Stomach (tissue), 9 donors: Measurements from ENCODE around the gene DLGAP5. TPM values are rescaled to one million over a fixed set of nuclear protein-coding genes. Genes with fewer than 3 reads are reported as not detected.

Experiments
- DNase-seq, 2 donors: peaks; one replicate each; pipeline versions ENCODE4 v3.0.0 to v3.0.0-alpha.2; 2013 to 2019
- H3K27ac ChIP-seq, 5 donors: fragments of 200-600 bp in 4 of 5; sonication (generic) in 4 of 5; one replicate each; pipeline ENCODE4 v1.5.1; 2013 to 2019; ENCODE audit warnings: mild to moderate bottlenecking in 1 of 5, moderate library complexity in 1 of 5
- H3K27me3 ChIP-seq, 3 donors: fragments of 200-600 bp; sonication (generic); one replicate each; pipeline ENCODE4 v1.5.1; 2017 to 2019; ENCODE audit warnings: mixed run types in 1 of 3
- H3K36me3 ChIP-seq, 4 donors: fragments of 200-600 bp; sonication (generic); 1 replicate in 3 of 4; 2 replicates in 1 of 4; pipeline ENCODE4 v1.5.1; 2016 to 2019
- H3K4me1 ChIP-seq, 4 donors: fragments of 200-600 bp; sonication (generic); one replicate each; pipeline ENCODE4 v1.5.1; 2016 to 2019
- H3K4me3 ChIP-seq, 4 donors: fragments of 200-600 bp; sonication (generic) in 3 of 4; one replicate each; pipeline ENCODE4 v1.5.1; 2016 to 2019; ENCODE audit warnings: mild to moderate bottlenecking in 1 of 4
- H3K9me3 ChIP-seq, 4 donors: fragments of 200-600 bp; sonication (generic); one replicate each; pipeline ENCODE4 v1.5.1; 2016 to 2019
- CTCF ChIP-seq, 7 experiments: fragments of 450-650 bp in 4 of 7; fragments of 200-600 bp in 3 of 7; sonication (generic) in 3 of 7; IDR thresholded peaks; one replicate each; pipeline ENCODE4 v1.5.1; 2016 to 2019; ENCODE audit warnings: antibody characterized with exemption in 7 of 7, control low read depth in 2 of 7, mild to moderate bottlenecking in 1 of 7
- EP300 ChIP-seq: sonication (generic); formaldehyde crosslinking; IDR thresholded peaks from one replicate; pipeline ENCODE4 v1.6.1; 2017; ENCODE audit warnings: antibody characterized with exemption
- POLR2A ChIP-seq, 4 donors: fragments of 450-650 bp; IDR thresholded peaks; one replicate each; pipeline ENCODE4 v1.6.1; 2016; ENCODE audit warnings: antibody characterized with exemption in 4 of 4, control low read depth in 2 of 4, mild to moderate bottlenecking in 1 of 4, moderate library complexity in 1 of 4
- POLR2AphosphoS5 ChIP-seq, 3 donors: sonication (generic); formaldehyde crosslinking; IDR thresholded peaks; one replicate each; pipeline ENCODE4 v1.6.1; 2016; ENCODE audit warnings: antibody characterized with exemption in 3 of 3
- WGBS, 5 donors: extraction: QIAGEN DNeasy Blood & Tissue Kit in 3 of 5; methylation state at CpG; one replicate each; pipeline versions ENCODE4 v1.1.5 to v1.1.7; 2013 to 2018; 5-methylcytosine and 5-hydroxymethylcytosine counted together
- intact Hi-C: fragments of 100-400 bp; cut with DNase I; formaldehyde crosslinking; loops from one replicate; pipeline ENCODE4 v1.15.1; 2023; ENCODE audit warnings: low total_unique reads
- polyA plus RNA-seq, 3 donors: library from polyadenylated mRNA; stranded (reverse); fragments of 200-250 nt; gene quantifications; one replicate each; pipeline ENCODE4 v1.2.3, GENCODE V29; 2013
- total RNA-seq, 5 donors: library from RNA; depleted of rRNA; stranded (reverse); fragments of >200 nt; gene quantifications; one replicate each; pipeline versions ENCODE4 v1.1.0 to v1.2.3, GENCODE V29; 2014 to 2016
- donor health status: healthy with polysubstance abuse.
- donor health status: Bipolar disorder and iron deficiency.
- donor health status: healthy.

DLGAP5 gene
- total and polyA plus RNA-seq, 8 donors: 0.45 to 7.7 (median 2.0) TPM

GRCh38 chr14:55117803-55118441 lies 73.5 kb downstream of the DLGAP5 start:
- TF ChIP-seq EP300: no peak
- TF ChIP-seq POLR2AphosphoS5 (IDR thresholded peaks at IDR 0.05): no peak
- no peak for TF ChIP-seq POLR2A (IDR thresholded peaks at IDR 0.05)
- no peak for TF ChIP-seq CTCF (IDR thresholded peaks at IDR 0.05)
- H3K9me3 ChIP-seq: no peaks in the 10 kb centered on the region
- no peak overlapping the region for H3K4me3 ChIP-seq
- H3K36me3 ChIP-seq: no peaks in the 10 kb centered on the region
- 60 to 79% (median 69%) methylated on average over 7 of the region's 7 CpGs for WGBS, 5 donors
- intact Hi-C loops: no loop called here
- peaks cover 24 to 70% (median 51%) of the 10 kb centered on the region in 4 donors for H3K4me1 ChIP-seq
- H3K27me3 ChIP-seq: no peaks in the 10 kb centered on the region
- no peak for DNase-seq
- peak overlapping the region; percentile 62 to 80 (median 65) for H3K27ac ChIP-seq

GRCh38 chr14:55116246-55117030 lies 74.9 kb downstream of the DLGAP5 start:
- Histone ChIP-seq H3K9me3 (no peaks in the 10 kb centered on the region), H3K4me3 (no peak overlapping the region), H3K36me3 (no peaks in the 10 kb centered on the region), H3K27ac (peak overlapping the region; percentile 65 to 81 (median 77)), H3K4me1 (peaks cover 18 to 55% (median 37%) of the 10 kb centered on the region in 4 donors), H3K27me3 (no peaks in the 10 kb centered on the region)
- intact Hi-C loops: no loop called here
- TF ChIP-seq CTCF (IDR thresholded peaks at IDR 0.05) (no peak), POLR2AphosphoS5 (IDR thresholded peaks at IDR 0.05) (peak in 2 of 3 donors; percentile 54 to 70), POLR2A (IDR thresholded peaks at IDR 0.05) (no peak)
- DNase-seq: peak in 1 of 2 donors; percentile 62
- WGBS, 5 donors: 33 to 54% (median 38%) methylated on average over 11 of the region's 11 CpGs

- H3K9me3 ChIP-seq: no peaks in the 10 kb centered on the region
- no peaks in the 10 kb centered on the region for H3K27me3 ChIP-seq
- peak overlapping the region; percentile 65 to 81 (median 77) for H3K27ac ChIP-seq
- WGBS, 5 donors: 50 to 72% (median 70%) methylated on average over 4 of the region's 4 CpGs
- H3K36me3 ChIP-seq: no peaks in the 10 kb centered on the region
- no peak overlapping the region for H3K4me3 ChIP-seq
- H3K4me1 ChIP-seq: peaks cover 14 to 49% (median 33%) of the 10 kb centered on the region in 4 donors
- DNase-seq: no peak
- intact Hi-C loops: no loop called here
- TF ChIP-seq POLR2AphosphoS5 (IDR thresholded peaks at IDR 0.05) (no peak), CTCF (IDR thresholded peaks at IDR 0.05) (no peak), EP300 (no peak), POLR2A (IDR thresholded peaks at IDR 0.05) (no peak)
These were observed 75.5 kb downstream of the DLGAP5 start for GRCh38 chr14:55115861-55116245.

- no peak for DNase-seq
- 46 to 59% (median 51%) methylated on average over 3 of the region's 3 CpGs for WGBS, 5 donors
- H3K4me1 ChIP-seq: peaks cover 12 to 45% (median 29%) of the 10 kb centered on the region in 4 donors
These were observed 75.9 kb downstream of the DLGAP5 start for GRCh38 chr14:55115460-55115859.

More at GRCh38 chr14:55115460-55115859, 75.9 kb downstream of the DLGAP5 start:
- intact Hi-C loops: no loop called here
- no peaks in the 10 kb centered on the region for H3K9me3 ChIP-seq
- no peaks in the 10 kb centered on the region for H3K27me3 ChIP-seq
- TF ChIP-seq POLR2A (IDR thresholded peaks at IDR 0.05) (no peak), POLR2AphosphoS5 (IDR thresholded peaks at IDR 0.05) (no peak), EP300 (no peak), CTCF (IDR thresholded peaks at IDR 0.05) (no peak)
- no peak overlapping the region for H3K4me3 ChIP-seq
- H3K36me3 ChIP-seq: no peaks in the 10 kb centered on the region
- peak overlapping the region; percentile 65 to 80 (median 67) for H3K27ac ChIP-seq
